Measurements from ENCODE around the gene PTPRK.
A peak's percentile ranks its signal among the peaks of the same experiment; 100 is the strongest.

Gene PTPRK

GRCh38 chr6:128520436-128521281 lies at the start of gene PTPRK:
Gene PTPRK (minus strand): TSS chr6:128520599. CDS start chr6:128520358, 241 bp downstream.
- DNase-seq = peak; percentile 86

GRCh38 chr6:128567029-128567428 lies 46.6 kb upstream of the PTPRK start:
- DNase-seq = no peak

GRCh38 chr6:128560966-128561365 lies 40.6 kb upstream of the PTPRK start:
- DNase-seq = no peak

- no peak for DNase-seq
Measured at GRCh38 chr6:128558924-128559323, 38.5 kb upstream of the PTPRK start.

- no peak for DNase-seq
Measured at GRCh38 chr6:128558021-128558420, 37.6 kb upstream of the PTPRK start.

- DNase-seq = no peak
Measured at GRCh38 chr6:128557081-128557480, 36.7 kb upstream of the PTPRK start.

GRCh38 chr6:128554302-128554701 lies 33.9 kb upstream of the PTPRK start:
- DNase-seq = no peak

GRCh38 chr6:128541261-128541660 lies 20.9 kb upstream of the PTPRK start:
- DNase-seq = no peak

GRCh38 chr6:128538763-128539162 lies 18.4 kb upstream of the PTPRK start:
- DNase-seq = no peak

GRCh38 chr6:128532827-128533226 lies 12.4 kb upstream of the PTPRK start:
- no peak for DNase-seq

GRCh38 chr6:128532136-128532535 lies 11.7 kb upstream of the PTPRK start:
- DNase-seq = no peak

GRCh38 chr6:128531696-128532095 lies 11.3 kb upstream of the PTPRK start:
- no peak for DNase-seq

GRCh38 chr6:128528241-128528640 lies 7.8 kb upstream of the PTPRK start:
- no peak for DNase-seq

GRCh38 chr6:128527375-128527774 lies 7.0 kb upstream of the PTPRK start:
- no peak for DNase-seq

GRCh38 chr6:128526152-128526914 lies 5.9 kb upstream of the PTPRK start:
- no peak for DNase-seq

- DNase-seq = no peak
Measured at GRCh38 chr6:128525406-128525805, 5.0 kb upstream of the PTPRK start.

GRCh38 chr6:128521282-128521632 lies 858 bp upstream of the PTPRK start:
- no peak for DNase-seq

GRCh38 chr6:128519931-128520435 lies 416 bp downstream of the PTPRK start:
- DNase-seq = peak; percentile 2

- DNase-seq = no peak
Measured at GRCh38 chr6:128519132-128519930, 1.1 kb downstream of the PTPRK start.

- no peak for DNase-seq
Measured at GRCh38 chr6:128518434-128519131, 1.8 kb downstream of the PTPRK start.

GRCh38 chr6:128517124-128517523 lies 3.3 kb downstream of the PTPRK start:
- DNase-seq = no peak

GRCh38 chr6:128516514-128516898 lies 3.9 kb downstream of the PTPRK start:
- DNase-seq = no peak

All from stimulated activated naive CD4-positive, alpha-beta T cell treated with Interleukin-2 at 50 U/mL for 16 hours (primary cell).